Sigmoid colon (tissue), 4 donors: ENCODE measurements around the gene OPN1SW.

Experiments used
- CTCF ChIP-seq, 4 experiments: fragments of 450-650 bp in 3 of 4; fragments of 200-600 bp in 1 of 4; IDR thresholded peaks; one replicate each; pipeline ENCODE4 v1.5.1; 2016 to 2019; ENCODE audit warnings: antibody characterized with exemption in 4 of 4, mild to moderate bottlenecking in 3 of 4, moderate library complexity in 2 of 4
- EP300 ChIP-seq, 4 donors: sonication (generic); formaldehyde crosslinking; IDR thresholded peaks; one replicate each; pipeline ENCODE4 v1.6.1; 2017; ENCODE audit warnings: antibody characterized with exemption in 4 of 4
- POLR2A ChIP-seq, 2 donors: fragments of 450-650 bp; IDR thresholded peaks; one replicate each; pipeline ENCODE4 v1.6.1; 2016; ENCODE audit warnings: antibody characterized with exemption in 2 of 2, mild to moderate bottlenecking in 2 of 2, moderate library complexity in 2 of 2

- no peak for TF ChIP-seq EP300 (IDR thresholded peaks at IDR 0.05)
- TF ChIP-seq POLR2A (IDR thresholded peaks at IDR 0.05) = no peak
- TF ChIP-seq CTCF (IDR thresholded peaks at IDR 0.05) = no peak
These were observed 33.4 kb downstream of the OPN1SW start for GRCh38 chr7:128742206-128742605.
